ENCODE data around the gene PIK3CA.
"Not testable (repeated sequence)": the region's sequence is repeated elsewhere in the genome, so short reads cannot be mapped to it uniquely, and the experiment has no call there.

PIK3CA gene

DNA sequence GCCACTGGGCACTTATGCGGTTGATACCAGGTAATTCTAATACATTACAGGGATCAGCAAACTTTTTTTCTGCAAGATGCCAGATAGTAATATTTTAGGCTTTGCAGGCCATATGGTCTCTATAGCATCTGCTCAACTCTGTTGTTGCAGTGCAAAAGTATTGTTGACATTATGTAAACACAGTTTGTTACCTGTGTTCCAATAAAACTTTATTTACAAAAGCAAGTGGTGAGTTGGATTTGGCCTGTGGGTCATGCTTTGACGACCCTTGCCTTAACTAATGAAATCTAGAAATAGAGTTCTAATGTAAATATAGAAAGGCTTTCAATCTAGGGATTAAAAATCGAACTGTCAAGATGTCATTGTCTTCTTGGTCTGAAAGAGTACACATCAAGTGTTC lies 44.4 kb downstream of the PIK3CA start:
- no peak for DNase-seq (ENCODE audit: low read depth)
- H3K4me3 ChIP-seq (replicated peaks; ENCODE audit: low read depth, low read length): no peak overlapping the region
- TF ChIP-seq, protein P1, sequence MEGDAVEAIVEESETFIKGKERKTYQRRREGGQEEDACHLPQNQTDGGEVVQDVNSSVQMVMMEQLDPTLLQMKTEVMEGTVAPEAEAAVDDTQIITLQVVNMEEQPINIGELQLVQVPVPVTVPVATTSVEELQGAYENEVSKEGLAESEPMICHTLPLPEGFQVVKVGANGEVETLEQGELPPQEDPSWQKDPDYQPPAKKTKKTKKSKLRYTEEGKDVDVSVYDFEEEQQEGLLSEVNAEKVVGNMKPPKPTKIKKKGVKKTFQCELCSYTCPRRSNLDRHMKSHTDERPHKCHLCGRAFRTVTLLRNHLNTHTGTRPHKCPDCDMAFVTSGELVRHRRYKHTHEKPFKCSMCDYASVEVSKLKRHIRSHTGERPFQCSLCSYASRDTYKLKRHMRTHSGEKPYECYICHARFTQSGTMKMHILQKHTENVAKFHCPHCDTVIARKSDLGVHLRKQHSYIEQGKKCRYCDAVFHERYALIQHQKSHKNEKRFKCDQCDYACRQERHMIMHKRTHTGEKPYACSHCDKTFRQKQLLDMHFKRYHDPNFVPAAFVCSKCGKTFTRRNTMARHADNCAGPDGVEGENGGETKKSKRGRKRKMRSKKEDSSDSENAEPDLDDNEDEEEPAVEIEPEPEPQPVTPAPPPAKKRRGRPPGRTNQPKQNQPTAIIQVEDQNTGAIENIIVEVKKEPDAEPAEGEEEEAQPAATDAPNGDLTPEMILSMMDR (IDR thresholded peaks at IDR 0.05; ENCODE audit: low read length, missing control alignments): no peak

- no peak for DNase-seq (ENCODE audit: low read depth)
- no peak overlapping the region for H3K4me3 ChIP-seq (replicated peaks; ENCODE audit: low read depth, low read length)
- TF ChIP-seq, protein P1 (IDR thresholded peaks at IDR 0.05; ENCODE audit: low read length, missing control alignments): no peak
These were observed 46.8 kb downstream of the PIK3CA start for GRCh38 chr3:179194931-179195330.

DNA sequence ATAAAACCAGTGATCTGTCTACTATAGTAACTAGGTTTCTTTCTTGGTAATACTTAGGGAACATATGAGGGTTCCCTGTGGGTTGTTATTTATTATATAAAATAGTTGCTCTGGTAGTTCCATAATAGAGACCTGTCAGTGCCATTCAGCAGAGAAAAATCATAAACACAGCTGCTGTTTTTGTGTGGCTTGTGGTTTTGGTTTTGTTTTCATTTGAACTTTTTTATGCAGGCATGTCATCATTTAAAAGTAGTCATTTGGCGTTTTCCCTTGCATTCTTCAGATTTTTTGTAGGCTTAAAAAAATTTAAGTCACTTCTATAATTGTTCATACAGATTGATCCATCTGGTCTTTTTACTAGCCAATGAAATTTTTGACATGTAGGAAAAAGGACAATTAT lies 47.9 kb downstream of the PIK3CA start:
- TF ChIP-seq, protein P1 (IDR thresholded peaks at IDR 0.05; ENCODE audit: low read length, missing control alignments): no peak
- H3K4me3 ChIP-seq (replicated peaks; ENCODE audit: low read depth, low read length): no peak overlapping the region
- DNase-seq (ENCODE audit: low read depth): peak; percentile 70

GRCh38 chr3:179196700-179197099 lies 48.5 kb downstream of the PIK3CA start:
- no peak for DNase-seq (ENCODE audit: low read depth)
- TF ChIP-seq, protein P1 (IDR thresholded peaks at IDR 0.05; ENCODE audit: low read length, missing control alignments): no peak
- H3K4me3 ChIP-seq (replicated peaks; ENCODE audit: low read depth, low read length): no peak overlapping the region

GRCh38 chr3:179200790-179201189 lies 52.6 kb downstream of the PIK3CA start:
- no peak for DNase-seq (ENCODE audit: low read depth)
- no peak overlapping the region for H3K4me3 ChIP-seq (replicated peaks; ENCODE audit: low read depth, low read length)
- TF ChIP-seq, protein P1 (IDR thresholded peaks at IDR 0.05; ENCODE audit: low read length, missing control alignments): no peak

DNA sequence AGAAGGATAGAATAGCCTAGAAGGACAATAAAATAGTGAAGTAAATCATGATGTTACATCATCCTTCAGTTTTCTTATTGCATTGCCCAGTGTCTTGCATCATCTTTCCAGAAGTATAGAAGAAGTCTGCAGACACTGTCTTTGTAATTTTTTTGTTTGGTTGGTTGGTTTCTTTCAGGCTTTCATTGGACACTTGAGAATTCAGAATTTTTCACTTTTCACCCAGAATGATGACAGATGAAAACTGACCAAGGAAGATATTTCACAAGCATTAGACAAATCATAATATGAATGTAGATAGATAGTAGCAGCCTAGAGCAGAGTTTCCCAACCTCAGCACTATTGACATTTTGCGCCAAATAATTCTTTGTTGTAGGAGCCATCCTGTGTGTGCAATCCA lies 67.4 kb downstream of the PIK3CA start:
- DNase-seq (ENCODE audit: low read depth): peak; percentile 42

DNA sequence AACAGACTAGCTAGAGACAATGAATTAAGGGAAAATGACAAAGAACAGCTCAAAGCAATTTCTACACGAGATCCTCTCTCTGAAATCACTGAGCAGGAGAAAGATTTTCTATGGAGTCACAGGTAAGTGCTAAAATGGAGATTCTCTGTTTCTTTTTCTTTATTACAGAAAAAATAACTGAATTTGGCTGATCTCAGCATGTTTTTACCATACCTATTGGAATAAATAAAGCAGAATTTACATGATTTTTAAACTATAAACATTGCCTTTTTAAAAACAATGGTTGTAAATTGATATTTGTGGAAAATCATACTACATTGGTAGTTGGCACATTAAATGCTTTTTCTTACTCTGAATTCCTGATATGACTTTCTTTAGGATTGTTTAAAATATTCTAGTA lies 70.1 kb downstream of the PIK3CA start:
- not testable (repeated sequence) for DNase-seq (ENCODE audit: low read depth); H3K4me3 ChIP-seq (replicated peaks; ENCODE audit: low read depth, low read length)

More for the DNA sequence above, 67.4 kb downstream of the PIK3CA start:
- H3K4me3 ChIP-seq (replicated peaks; ENCODE audit: low read depth, low read length): not testable (repeated sequence)

DNA sequence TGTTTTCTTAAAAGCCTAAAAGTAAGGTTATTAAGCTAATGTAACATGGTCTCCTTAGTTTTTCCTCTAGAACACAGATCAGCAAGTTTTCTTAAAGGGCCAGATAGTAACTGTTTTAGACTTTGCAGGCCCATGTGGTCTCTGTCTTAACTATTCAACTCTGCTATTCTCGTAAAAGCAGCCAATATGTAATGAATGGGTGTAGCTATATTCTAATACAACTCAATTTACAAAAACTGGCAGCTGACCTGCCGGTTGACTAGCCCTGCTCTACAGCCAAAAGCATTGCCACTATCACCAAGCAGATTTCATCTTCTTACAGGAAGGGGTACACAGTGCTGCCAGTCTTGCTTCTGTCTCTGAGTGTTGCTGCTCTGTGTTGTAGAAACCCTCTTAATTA lies 75.4 kb downstream of the PIK3CA start:
- DNase-seq (ENCODE audit: low read depth): no peak

More for the DNA sequence above, 75.4 kb downstream of the PIK3CA start:
- H3K4me3 ChIP-seq (replicated peaks; ENCODE audit: low read depth, low read length): no peak overlapping the region
- TF ChIP-seq, protein P1 (IDR thresholded peaks at IDR 0.05; ENCODE audit: low read length, missing control alignments): no peak

Measured in fibroblast of pulmonary artery (primary cell).